Stimulated activated CD8-positive, alpha-beta memory T cell treated with anti-CD3 and anti-CD28 coated beads, Interleukin-12 subunit alpha, Interleukin-12 subunit beta, amount 100 ng/mL, for 24 hours (primary cell): ENCODE results near the gene ANO4.
"Not testable (repeated sequence)": the region's sequence is repeated elsewhere in the genome, so short reads cannot be mapped to it uniquely, and the experiment has no call there.

Experiments
- DNase-seq: peaks from one replicate; pipeline ENCODE4 v3.0.0-alpha.2; 2020; ENCODE audit errors: extremely low read depth

Gene ANO4

GRCh38 chr12:101042211-101042610 lies 247.6 kb downstream of the ANO4 start:
- DNase-seq = no peak

- DNase-seq = no peak
Measured at GRCh38 chr12:101044512-101045059, 250.0 kb downstream of the ANO4 start.

- no peak for DNase-seq
Measured at GRCh38 chr12:101045486-101046464, 251.2 kb downstream of the ANO4 start.

- no peak for DNase-seq
Measured at GRCh38 chr12:101047652-101048051, 253.1 kb downstream of the ANO4 start.

GRCh38 chr12:101050631-101051030 lies 256.1 kb downstream of the ANO4 start:
- no peak for DNase-seq

- no peak for DNase-seq
Measured at GRCh38 chr12:101051151-101051550, 256.6 kb downstream of the ANO4 start.

GRCh38 chr12:101051901-101052550 lies 257.4 kb downstream of the ANO4 start:
- DNase-seq = no peak

- no peak for DNase-seq
Measured at GRCh38 chr12:101053203-101053602, 258.6 kb downstream of the ANO4 start.

- no peak for DNase-seq
Measured at GRCh38 chr12:101055940-101056339, 261.4 kb downstream of the ANO4 start.

- DNase-seq = not testable (repeated sequence)
Measured at GRCh38 chr12:101062508-101062907, 267.9 kb downstream of the ANO4 start.

GRCh38 chr12:101064721-101065120 lies 270.1 kb downstream of the ANO4 start:
- DNase-seq = no peak

- DNase-seq = no peak
Measured at GRCh38 chr12:101066489-101066888, 271.9 kb downstream of the ANO4 start.

GRCh38 chr12:101068402-101068801 lies 273.8 kb downstream of the ANO4 start:
- no peak for DNase-seq

GRCh38 chr12:101068836-101069235 lies 274.3 kb downstream of the ANO4 start:
- DNase-seq = no peak

GRCh38 chr12:101074940-101075680 lies 280.5 kb downstream of the ANO4 start:
- DNase-seq = no peak

GRCh38 chr12:101076921-101077320 lies 282.3 kb downstream of the ANO4 start:
- no peak for DNase-seq

GRCh38 chr12:101077791-101078528 lies 283.4 kb downstream of the ANO4 start:
- DNase-seq = no peak

- no peak for DNase-seq
Measured at GRCh38 chr12:101078536-101079285, 284.1 kb downstream of the ANO4 start.

- no peak for DNase-seq
Measured at GRCh38 chr12:101082706-101083105, 288.1 kb downstream of the ANO4 start.

GRCh38 chr12:101086490-101087135 lies 292.0 kb downstream of the ANO4 start:
- DNase-seq = no peak
